WI38 (cell line): ENCODE measurements around the gene MSANTD1.

Source experiments
- H3K4me3 ChIP-seq: 2 replicates; pipeline ENCODE4 v1.5.1; 2011; ENCODE audit warnings: low read depth, mild to moderate bottlenecking, control low read depth, low read length
- TF ChIP-seq, protein P1 (sequence below): IDR thresholded peaks from 2 replicates; pipeline ENCODE4 v1.5.1; 2012; ENCODE audit warnings: low read depth, mild to moderate bottlenecking, control low read depth, low read length

Gene MSANTD1

DNA sequence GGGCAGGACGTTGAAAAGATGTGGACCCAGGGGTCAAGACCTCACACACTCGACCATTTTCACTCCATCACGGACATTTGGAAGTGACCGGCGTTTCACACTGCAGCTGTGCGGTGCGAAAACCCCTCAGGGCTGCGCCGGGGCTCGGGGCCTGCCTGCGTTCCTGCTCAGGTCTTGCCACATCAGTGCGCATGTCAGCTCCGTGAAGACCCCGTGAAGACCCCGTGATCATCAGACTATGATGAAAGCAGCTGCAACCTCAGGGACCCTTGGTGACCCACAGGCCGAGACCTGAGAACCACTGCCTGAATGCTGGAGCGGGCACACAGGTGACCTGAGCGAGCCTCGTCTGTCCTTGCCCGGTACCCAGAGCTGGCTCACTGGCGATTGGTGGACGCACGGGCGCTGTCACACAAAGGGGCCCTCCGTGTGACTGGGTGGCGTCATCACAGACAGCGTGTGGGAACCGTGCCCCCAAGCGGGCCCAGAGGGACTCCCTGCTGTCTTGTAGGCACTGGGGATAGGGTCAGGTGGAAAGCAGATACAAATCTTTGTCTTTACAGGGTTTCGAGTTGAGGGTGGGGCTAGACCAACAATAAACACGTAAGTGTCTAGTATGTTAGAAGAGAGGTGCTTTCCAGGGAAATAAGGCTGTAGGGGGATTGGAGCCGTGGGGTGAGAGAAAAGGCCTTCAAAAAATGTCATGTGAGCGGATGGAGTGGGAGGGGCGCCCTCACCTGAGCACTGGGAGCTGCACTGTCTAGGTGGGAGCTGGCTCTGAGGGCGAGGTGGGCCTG lies 12.7 kb downstream of the MSANTD1 start:
- no peak overlapping the region for H3K4me3 ChIP-seq
- TF ChIP-seq, protein P1, sequence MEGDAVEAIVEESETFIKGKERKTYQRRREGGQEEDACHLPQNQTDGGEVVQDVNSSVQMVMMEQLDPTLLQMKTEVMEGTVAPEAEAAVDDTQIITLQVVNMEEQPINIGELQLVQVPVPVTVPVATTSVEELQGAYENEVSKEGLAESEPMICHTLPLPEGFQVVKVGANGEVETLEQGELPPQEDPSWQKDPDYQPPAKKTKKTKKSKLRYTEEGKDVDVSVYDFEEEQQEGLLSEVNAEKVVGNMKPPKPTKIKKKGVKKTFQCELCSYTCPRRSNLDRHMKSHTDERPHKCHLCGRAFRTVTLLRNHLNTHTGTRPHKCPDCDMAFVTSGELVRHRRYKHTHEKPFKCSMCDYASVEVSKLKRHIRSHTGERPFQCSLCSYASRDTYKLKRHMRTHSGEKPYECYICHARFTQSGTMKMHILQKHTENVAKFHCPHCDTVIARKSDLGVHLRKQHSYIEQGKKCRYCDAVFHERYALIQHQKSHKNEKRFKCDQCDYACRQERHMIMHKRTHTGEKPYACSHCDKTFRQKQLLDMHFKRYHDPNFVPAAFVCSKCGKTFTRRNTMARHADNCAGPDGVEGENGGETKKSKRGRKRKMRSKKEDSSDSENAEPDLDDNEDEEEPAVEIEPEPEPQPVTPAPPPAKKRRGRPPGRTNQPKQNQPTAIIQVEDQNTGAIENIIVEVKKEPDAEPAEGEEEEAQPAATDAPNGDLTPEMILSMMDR = no peak

DNA sequence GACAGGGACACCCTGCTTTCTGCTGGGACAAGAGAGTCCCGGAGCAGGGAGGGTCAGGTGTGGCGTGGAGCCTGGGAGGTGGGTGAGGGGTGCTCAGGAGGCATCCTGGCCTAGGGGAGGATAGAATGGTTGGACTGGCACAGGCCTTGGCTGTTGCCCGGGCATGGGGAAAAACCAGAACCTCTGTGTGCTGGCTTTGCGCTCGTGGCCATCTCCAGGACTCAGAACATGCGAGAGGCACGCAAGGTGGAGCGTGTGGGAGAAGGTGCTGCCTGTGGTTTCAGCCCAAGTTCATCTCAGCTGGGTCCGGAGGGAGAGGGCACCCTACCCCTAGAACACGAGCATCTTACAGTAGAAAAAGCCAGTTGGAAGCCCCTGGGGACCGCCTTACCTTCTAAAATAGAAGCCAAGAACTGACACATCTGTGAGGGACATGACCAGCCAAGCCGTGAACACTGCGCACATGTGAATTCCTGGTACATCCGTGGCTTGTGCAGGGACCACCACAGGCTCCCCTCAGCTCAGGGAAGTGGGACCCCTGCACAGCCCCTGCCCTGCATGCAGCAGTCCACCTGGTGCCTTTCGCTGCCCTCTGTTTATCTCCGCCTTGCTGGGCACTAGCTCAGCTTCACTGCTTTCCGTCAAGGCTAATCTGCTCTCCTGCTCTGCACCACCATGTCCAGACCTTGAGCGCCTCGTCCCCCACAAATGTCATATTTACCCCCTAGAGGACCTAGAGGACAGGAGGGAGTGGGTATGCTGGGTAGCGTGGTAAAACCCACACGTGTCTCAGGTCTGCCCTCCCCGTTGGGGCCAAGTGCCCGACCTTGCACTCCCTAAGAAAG lies 13.5 kb downstream of the MSANTD1 start:
- no peak overlapping the region for H3K4me3 ChIP-seq
- TF ChIP-seq, protein P1 = no peak

DNA sequence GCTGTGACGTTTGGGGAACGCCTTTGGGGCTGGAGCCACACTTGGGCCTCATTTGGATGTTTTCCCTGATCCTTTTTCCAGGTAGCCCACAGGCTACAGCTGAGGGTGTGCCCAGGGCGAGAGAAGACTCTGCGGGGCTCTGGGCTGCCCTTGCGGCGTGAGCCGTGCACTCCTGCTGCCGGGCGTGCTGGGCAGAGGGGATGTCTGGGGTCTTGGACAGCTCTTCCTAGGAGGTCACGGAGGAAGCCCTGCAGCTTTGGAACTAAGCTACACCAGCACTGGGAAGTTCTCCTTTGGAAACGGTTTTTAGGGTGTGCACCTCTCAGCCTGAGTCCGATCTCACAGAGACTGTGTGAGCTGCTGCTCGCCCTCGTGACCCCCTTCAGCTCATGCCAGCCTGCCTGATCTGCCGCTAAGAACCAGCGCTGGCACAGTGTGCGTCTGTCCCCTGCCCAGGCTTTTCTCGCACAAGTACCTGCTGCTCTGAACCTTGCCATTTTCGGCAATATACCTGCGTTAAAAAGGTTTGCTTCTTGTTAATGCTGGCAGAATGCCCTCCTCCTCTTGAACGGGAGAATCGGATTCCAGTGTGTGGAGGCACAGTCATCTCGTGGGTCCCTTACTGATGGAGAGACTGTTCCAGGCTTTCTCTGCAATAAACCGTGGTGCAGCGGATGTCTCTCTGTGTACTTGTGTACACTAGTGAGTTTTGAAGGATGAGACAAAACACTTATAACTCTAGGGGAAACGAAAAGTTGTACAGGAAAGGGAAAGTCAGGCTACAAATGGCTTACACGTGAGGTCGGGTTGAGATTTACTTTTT lies 14.3 kb downstream of the MSANTD1 start:
- no peak overlapping the region for H3K4me3 ChIP-seq
- TF ChIP-seq, protein P1 = no peak

DNA sequence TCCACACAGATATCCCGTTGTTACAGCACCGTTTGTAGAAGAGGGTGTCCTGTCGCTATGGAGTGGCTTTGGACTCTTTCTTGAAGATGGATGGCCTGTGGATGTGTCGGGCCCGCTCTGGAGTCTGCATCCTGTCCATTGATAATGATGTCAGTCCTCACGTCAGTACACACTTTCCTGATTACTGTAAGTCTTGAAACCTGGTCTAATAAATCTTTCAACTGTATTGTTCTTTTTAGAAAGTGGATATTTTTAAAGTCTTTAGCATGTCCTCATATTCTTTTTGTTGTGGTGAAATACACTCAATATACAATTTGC lies 14.9 kb downstream of the MSANTD1 start:
- H3K4me3 ChIP-seq = no peak overlapping the region
- TF ChIP-seq, protein P1 = no peak

DNA sequence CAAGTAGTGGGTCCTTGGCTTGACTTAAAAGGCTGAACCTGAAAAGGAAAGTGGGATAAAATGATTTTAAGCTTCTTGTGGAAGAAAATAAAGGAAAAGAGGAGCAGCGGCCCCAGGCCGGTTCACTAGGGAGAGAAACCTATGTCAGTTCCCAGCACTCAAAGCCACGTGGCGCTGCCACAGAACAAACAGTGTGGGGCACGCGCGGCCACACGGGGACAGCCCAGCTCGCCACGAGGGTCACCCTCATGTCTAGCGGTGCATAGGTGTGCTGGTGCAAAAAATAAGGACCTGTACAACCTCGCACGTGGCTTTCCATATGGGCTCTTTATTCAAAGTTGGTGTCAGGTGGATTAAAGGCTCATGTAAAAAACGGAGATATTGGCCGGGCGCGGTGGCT lies 17.1 kb downstream of the MSANTD1 start:
- no peak overlapping the region for H3K4me3 ChIP-seq
- TF ChIP-seq, protein P1 = no peak

DNA sequence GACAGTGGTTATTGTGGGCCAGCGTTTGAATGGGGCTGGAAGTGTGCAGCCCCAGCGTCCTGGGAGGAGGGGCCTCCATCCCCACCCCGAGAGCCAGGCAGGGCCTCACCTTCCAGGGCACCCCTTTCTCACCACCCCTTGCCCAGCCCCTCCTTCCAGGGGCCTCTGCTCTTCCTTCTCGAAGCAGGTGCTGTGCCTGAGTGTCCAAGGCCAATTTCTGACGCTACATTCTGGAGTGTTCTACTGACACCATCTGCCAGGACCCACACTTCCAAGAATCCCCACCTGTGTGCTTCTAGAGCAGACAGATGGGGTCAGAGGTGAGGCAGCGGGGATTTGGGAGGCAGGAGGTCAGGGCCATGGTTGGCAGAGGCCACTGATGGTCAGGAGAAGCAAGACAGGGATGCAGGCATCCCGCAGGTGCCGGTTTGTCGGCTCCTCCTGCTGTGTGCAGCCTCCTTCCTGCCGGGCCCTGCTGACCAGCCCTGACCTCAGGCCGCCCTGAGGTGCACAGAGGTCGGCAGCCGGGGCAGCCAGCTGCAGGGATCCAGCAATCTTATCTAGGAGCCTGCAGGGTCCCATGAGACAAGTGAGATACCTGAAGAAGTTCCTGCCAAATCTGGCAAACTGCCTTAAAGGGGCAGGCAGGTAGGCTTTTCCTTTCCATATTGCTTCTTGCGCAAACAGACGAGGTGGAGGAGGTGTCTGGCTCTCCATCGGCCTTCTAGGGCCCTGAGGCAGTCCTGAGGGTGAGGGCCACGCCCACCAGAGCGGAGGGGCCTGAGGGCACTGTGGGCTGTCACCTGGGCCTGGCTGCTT lies 18.8 kb downstream of the MSANTD1 start:
- TF ChIP-seq, protein P1 = no peak
- no peak overlapping the region for H3K4me3 ChIP-seq
